ENCODE results near the gene ZNF143.

Gene ZNF143

DNA sequence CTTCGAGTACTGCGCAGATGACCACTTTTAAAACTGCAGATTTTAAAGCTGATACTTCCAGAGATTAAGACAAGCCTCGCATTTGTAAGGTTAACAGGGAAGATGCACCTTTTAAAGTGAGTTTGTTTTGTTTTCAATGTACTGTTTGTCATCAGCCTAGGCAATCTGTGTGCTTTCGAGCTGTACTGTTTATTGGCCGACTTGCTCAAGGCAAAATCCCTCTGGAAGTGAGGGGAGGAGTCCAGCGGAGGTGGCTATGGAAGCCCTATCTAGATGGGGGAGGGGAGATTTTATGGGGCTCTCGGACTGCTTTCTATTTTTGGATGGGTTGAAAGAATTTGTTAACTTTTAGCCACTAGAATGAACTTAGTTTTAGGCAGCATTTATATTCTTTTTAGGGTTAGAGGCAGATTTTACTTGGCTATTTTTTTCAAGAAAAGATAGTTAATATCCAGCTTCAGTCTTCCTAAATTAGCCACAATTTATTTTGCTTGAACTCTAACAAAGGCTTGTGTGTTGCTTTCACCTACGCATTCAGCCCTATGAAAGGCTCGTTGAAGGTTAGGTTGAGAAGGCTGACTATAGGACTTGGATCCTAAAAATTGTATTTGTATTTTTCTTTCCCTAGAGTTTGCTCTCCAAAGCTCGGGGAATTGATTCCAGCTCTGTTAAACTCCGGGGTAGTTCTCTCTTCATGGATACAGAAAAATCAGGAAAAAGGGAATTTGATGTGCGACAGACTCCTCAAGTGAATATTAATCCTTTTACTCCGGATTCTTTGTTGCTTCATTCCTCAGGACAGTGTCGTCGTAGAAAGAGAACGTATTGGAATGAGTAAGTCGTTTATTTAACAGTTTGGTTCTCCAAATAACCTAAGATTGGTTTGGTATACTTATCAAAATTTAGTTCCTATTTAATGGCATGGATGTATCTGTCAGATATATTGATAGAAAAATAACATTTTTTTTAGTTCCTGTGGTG lies 114.7 kb downstream of the ZNF143 start:
- DNase-seq (ENCODE audit: low read depth) = peak; percentile 76

DNA sequence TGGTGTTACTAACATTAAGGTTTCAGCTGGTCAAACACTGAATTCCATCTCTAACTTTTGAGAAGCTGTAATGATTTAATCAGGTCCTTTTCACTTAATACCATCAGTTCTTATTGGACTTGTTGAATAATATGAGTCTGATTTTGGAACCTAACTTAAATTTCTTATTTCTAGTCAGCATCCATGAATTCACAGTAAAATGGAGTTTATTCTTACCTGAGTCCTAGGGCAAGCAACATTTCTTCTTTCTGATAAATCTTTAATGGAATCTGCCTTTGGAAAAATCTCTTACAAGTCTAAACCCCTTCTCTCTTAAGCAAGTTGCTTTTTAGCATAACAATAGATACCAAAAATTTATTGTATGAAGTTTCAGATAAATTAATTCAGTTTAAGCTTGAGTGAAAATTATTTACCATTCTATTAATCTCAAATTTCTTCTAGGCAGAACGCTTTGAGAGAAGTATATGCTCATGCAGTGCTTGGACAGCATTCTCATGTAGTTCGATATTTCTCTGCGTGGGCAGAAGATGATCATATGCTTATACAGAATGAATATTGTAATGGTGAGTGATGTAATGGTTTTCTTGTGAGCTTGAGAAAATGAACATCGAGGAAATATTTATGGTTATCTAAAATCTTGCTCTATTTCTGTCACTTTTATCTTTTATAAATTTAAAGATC lies 116.0 kb downstream of the ZNF143 start:
- no peak for DNase-seq (ENCODE audit: low read depth)

DNA sequence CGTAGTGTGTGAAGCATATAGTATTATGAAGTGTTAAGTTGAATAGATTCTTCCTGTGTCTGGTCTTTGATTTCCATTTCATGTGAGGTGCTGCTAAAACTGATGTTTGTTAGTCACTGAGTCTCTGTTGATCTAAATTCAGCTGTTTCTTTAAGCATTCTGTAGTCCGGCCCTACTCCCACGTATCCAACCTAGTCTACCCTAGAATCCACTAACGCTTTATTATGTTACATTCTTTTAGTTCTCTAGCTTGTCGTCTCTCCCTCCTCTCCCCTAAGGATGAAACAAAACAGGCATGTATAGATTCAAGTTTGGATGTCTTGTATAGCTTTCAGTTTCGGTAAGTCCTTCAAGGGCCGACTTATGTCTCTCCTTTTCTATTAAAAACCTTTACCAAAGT lies 116.7 kb downstream of the ZNF143 start:
- DNase-seq (ENCODE audit: low read depth) = no peak

Measured in stromal cell of bone marrow (primary cell).